Activated naive CD8-positive, alpha-beta T cell (primary cell): Measurements from ENCODE around the gene FLOT2.
A peak's percentile ranks its signal among the peaks of the same experiment; 100 is the strongest.
"Not testable (repeated sequence)": the region's sequence is repeated elsewhere in the genome, so short reads cannot be mapped to it uniquely, and the experiment has no call there.

Experiments
- H3K27ac Mint-ChIP-seq: one replicate; pipeline ENCODE4 v1.8.0; 2021; ENCODE audit warnings: mixed read lengths
- H3K27me3 Mint-ChIP-seq: one replicate; pipeline ENCODE4 v1.8.0; 2021; ENCODE audit warnings: mixed read lengths
- H3K36me3 Mint-ChIP-seq: one replicate; pipeline ENCODE4 v1.8.0; 2021; ENCODE audit warnings: mixed read lengths
- H3K4me1 Mint-ChIP-seq: one replicate; pipeline ENCODE4 v1.8.0; 2021; ENCODE audit warnings: low read depth, mixed read lengths
- H3K4me3 Mint-ChIP-seq: one replicate; pipeline ENCODE4 v1.8.0; 2021; ENCODE audit warnings: mild to moderate bottlenecking, mixed read lengths
- H3K9me3 Mint-ChIP-seq: one replicate; pipeline ENCODE4 v1.8.0; 2021; ENCODE audit warnings: low read depth, mixed read lengths

Gene FLOT2

GRCh38 chr17:28879886-28880571, 17.5 kb downstream of the FLOT2 start:
- Mint-ChIP-seq H3K36me3 (peaks cover 9% of the 10 kb centered on the region), H3K4me3 (no peak overlapping the region), H3K9me3 (no peaks in the 10 kb centered on the region), H3K27ac (no peak overlapping the region), H3K4me1 (peaks cover 24% of the 10 kb centered on the region), H3K27me3 (no peaks in the 10 kb centered on the region)

- Mint-ChIP-seq H3K27ac (no peak overlapping the region), H3K36me3 (peaks cover 9% of the 10 kb centered on the region), H3K9me3 (no peaks in the 10 kb centered on the region), H3K27me3 (no peaks in the 10 kb centered on the region), H3K4me3 (no peak overlapping the region), H3K4me1 (peaks cover 22% of the 10 kb centered on the region)
Observed at GRCh38 chr17:28878981-28879380, 18.6 kb downstream of the FLOT2 start.

GRCh38 chr17:28878158-28878910, 19.2 kb downstream of the FLOT2 start:
- H3K27me3 Mint-ChIP-seq, result no peaks in the 10 kb centered on the region
- H3K9me3 Mint-ChIP-seq, result no peaks in the 10 kb centered on the region
- H3K36me3 Mint-ChIP-seq, result peaks cover 9% of the 10 kb centered on the region
- H3K27ac Mint-ChIP-seq, result peak overlapping the region; percentile 56
- H3K4me3 Mint-ChIP-seq, result no peak overlapping the region
- peaks cover 23% of the 10 kb centered on the region for H3K4me1 Mint-ChIP-seq

GRCh38 chr17:28877150-28877711, 20.3 kb downstream of the FLOT2 start:
- H3K36me3 Mint-ChIP-seq, H3K4me3 Mint-ChIP-seq, H3K9me3 Mint-ChIP-seq, H3K27me3 Mint-ChIP-seq: not testable (repeated sequence)
- Mint-ChIP-seq H3K27ac (peak overlapping the region; percentile 23), H3K4me1 (peaks cover 25% of the 10 kb centered on the region)

- Mint-ChIP-seq H3K36me3 (peaks cover 10% of the 10 kb centered on the region), H3K27ac (peak overlapping the region; percentile 47), H3K4me3 (no peak overlapping the region), H3K27me3 (no peaks in the 10 kb centered on the region), H3K9me3 (no peaks in the 10 kb centered on the region), H3K4me1 (peaks cover 34% of the 10 kb centered on the region)
Observed at GRCh38 chr17:28875848-28876550, 21.5 kb downstream of the FLOT2 start.

- Mint-ChIP-seq H3K4me1 (peaks cover 34% of the 10 kb centered on the region), H3K9me3 (no peaks in the 10 kb centered on the region), H3K4me3 (no peak overlapping the region), H3K27me3 (no peaks in the 10 kb centered on the region), H3K27ac (no peak overlapping the region), H3K36me3 (peaks cover 8% of the 10 kb centered on the region)
Observed at GRCh38 chr17:28874750-28875149, 22.8 kb downstream of the FLOT2 start.

GRCh38 chr17:28873839-28874238, 23.7 kb downstream of the FLOT2 start:
- no peak overlapping the region for H3K27ac Mint-ChIP-seq
- no peaks in the 10 kb centered on the region for H3K9me3 Mint-ChIP-seq
- H3K36me3 Mint-ChIP-seq, result peaks cover 8% of the 10 kb centered on the region
- H3K27me3 Mint-ChIP-seq, result no peaks in the 10 kb centered on the region
- peaks cover 34% of the 10 kb centered on the region for H3K4me1 Mint-ChIP-seq
- no peak overlapping the region for H3K4me3 Mint-ChIP-seq

- Mint-ChIP-seq H3K36me3 (peaks cover 2% of the 10 kb centered on the region), H3K4me1 (peaks cover 21% of the 10 kb centered on the region), H3K27me3 (no peaks in the 10 kb centered on the region), H3K9me3 (no peaks in the 10 kb centered on the region), H3K27ac (peak overlapping the region; percentile 91), H3K4me3 (peak overlapping the region; percentile 36)
Observed at GRCh38 chr17:28871056-28871579, 26.4 kb downstream of the FLOT2 start.

- Mint-ChIP-seq H3K27ac (no peak overlapping the region), H3K4me3 (no peak overlapping the region)
Observed at GRCh38 chr17:28867276-28867675, 30.3 kb downstream of the FLOT2 start.

GRCh38 chr17:28865946-28866752, 31.4 kb downstream of the FLOT2 start:
- H3K4me3 Mint-ChIP-seq, result no peak overlapping the region
- peaks cover 3% of the 10 kb centered on the region for H3K4me1 Mint-ChIP-seq
- H3K27ac Mint-ChIP-seq, result no peak overlapping the region

More at GRCh38 chr17:28867276-28867675, 30.3 kb downstream of the FLOT2 start:
- H3K9me3 Mint-ChIP-seq, result no peaks in the 10 kb centered on the region
- H3K27me3 Mint-ChIP-seq, result no peaks in the 10 kb centered on the region
- H3K4me1 Mint-ChIP-seq, result peaks cover 11% of the 10 kb centered on the region
- peaks cover 2% of the 10 kb centered on the region for H3K36me3 Mint-ChIP-seq

GRCh38 chr17:28864991-28865849, 32.3 kb downstream of the FLOT2 start:
- no peaks in the 10 kb centered on the region for H3K9me3 Mint-ChIP-seq
- no peak overlapping the region for H3K4me3 Mint-ChIP-seq
- no peaks in the 10 kb centered on the region for H3K36me3 Mint-ChIP-seq
- no peak overlapping the region for H3K27ac Mint-ChIP-seq
- H3K27me3 Mint-ChIP-seq, result no peaks in the 10 kb centered on the region
- H3K4me1 Mint-ChIP-seq, result no peaks in the 10 kb centered on the region

More at GRCh38 chr17:28865946-28866752, 31.4 kb downstream of the FLOT2 start:
- peaks cover 2% of the 10 kb centered on the region for H3K36me3 Mint-ChIP-seq
- H3K9me3 Mint-ChIP-seq, result no peaks in the 10 kb centered on the region
- no peaks in the 10 kb centered on the region for H3K27me3 Mint-ChIP-seq

- H3K4me1 Mint-ChIP-seq, result no peaks in the 10 kb centered on the region
- no peak overlapping the region for H3K27ac Mint-ChIP-seq
- H3K36me3 Mint-ChIP-seq, result no peaks in the 10 kb centered on the region
- H3K27me3 Mint-ChIP-seq, result no peaks in the 10 kb centered on the region
- no peak overlapping the region for H3K4me3 Mint-ChIP-seq
- no peaks in the 10 kb centered on the region for H3K9me3 Mint-ChIP-seq
Observed at GRCh38 chr17:28863953-28864352, 33.6 kb downstream of the FLOT2 start.

GRCh38 chr17:28862561-28862960, 35.0 kb downstream of the FLOT2 start:
- Mint-ChIP-seq H3K4me3 (no peak overlapping the region), H3K36me3 (peaks cover 2% of the 10 kb centered on the region), H3K9me3 (no peaks in the 10 kb centered on the region), H3K27me3 (no peaks in the 10 kb centered on the region), H3K27ac (no peak overlapping the region), H3K4me1 (peaks cover 8% of the 10 kb centered on the region)
